Measurements from ENCODE around the gene HSD17B12.
A peak's percentile ranks its signal among the peaks of the same experiment; 100 is the strongest.
"Not testable (repeated sequence)": the region's sequence is repeated elsewhere in the genome, so short reads cannot be mapped to it uniquely, and the experiment has no call there.

Gene HSD17B12

GRCh38 chr11:43680521-43681400 lies at the start of gene HSD17B12:
Gene HSD17B12 (plus strand): TSS chr11:43680738. CDS start chr11:43680828, 90 bp downstream.
- DNase-seq (ENCODE audit: low spot score): peak; percentile 100

DNA sequence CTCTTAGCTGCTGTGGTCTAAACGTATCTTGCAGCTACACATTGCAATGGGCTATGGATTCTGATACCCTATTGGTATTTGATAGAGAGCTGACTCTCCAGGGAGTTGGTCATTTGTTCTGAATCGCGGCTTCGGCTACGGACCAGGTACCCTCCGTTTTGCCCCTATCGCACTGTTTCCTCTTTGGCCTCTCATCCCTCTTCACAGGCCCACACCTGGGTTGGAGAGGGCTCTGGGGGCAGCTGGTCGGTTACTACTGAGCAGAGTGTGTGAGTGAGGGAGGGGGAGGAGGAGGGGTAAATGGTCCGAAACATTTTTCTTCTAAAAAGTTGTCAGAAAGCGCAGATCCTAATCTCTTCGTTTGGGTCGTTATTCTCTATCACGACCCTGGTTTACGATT lies 48.8 kb upstream of the HSD17B12 start:
- no peak for DNase-seq (ENCODE audit: low spot score)

GRCh38 chr11:43632181-43632580 lies 48.4 kb upstream of the HSD17B12 start:
- DNase-seq (ENCODE audit: low spot score): peak; percentile 17

DNA sequence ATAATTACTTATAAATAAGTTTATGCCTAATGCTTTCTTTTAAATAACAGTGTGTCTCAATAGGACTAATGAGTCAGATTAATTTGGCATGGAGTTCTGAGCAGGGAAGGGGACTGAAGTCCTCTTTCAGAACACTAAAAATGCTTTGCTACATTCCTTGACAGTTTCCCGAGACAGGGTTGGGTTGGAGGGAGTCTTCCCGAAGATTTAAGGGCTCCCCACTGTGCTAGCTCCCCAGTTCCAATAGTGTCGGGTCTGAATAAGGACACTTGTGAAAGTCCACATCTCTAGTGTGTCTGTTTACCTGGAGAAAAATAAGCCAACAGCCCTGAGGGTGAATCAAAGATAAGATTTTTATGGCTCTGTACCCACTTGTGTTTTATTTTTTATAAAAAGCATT lies 41.8 kb upstream of the HSD17B12 start:
- no peak for DNase-seq (ENCODE audit: low spot score)

- no peak for DNase-seq (ENCODE audit: low spot score)
Observed at GRCh38 chr11:43639224-43639623, 41.3 kb upstream of the HSD17B12 start.

- no peak for DNase-seq (ENCODE audit: low spot score)
Observed at GRCh38 chr11:43639920-43640319, 40.6 kb upstream of the HSD17B12 start.

- DNase-seq (ENCODE audit: low spot score): peak; percentile 97
Observed at GRCh38 chr11:43643898-43644620, 36.5 kb upstream of the HSD17B12 start.

- DNase-seq (ENCODE audit: low spot score): peak; percentile 29
Observed at GRCh38 chr11:43644621-43645299, 35.8 kb upstream of the HSD17B12 start.

GRCh38 chr11:43646767-43647166 lies 33.8 kb upstream of the HSD17B12 start:
- no peak for DNase-seq (ENCODE audit: low spot score)

- no peak for DNase-seq (ENCODE audit: low spot score)
Observed at GRCh38 chr11:43648888-43649287, 31.6 kb upstream of the HSD17B12 start.

DNA sequence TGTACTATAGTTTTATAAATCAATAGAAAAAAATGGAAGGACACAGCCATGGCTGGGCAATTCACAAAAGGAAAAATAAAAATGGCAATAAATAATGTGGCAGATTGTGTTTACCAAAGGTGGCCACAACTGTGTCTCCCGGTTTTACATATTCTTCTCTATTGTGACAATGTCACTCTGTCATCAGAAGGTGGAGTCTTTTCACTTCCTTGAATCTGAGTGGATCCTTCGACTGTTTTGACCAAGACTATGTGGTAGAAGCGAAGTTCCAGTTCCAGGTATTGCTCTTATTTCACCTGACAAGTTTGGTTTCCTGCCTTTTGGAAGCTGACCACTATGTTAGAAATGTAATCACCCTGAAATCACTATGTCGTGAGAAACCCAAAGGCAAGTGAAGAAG lies 31.0 kb upstream of the HSD17B12 start:
- no peak for DNase-seq (ENCODE audit: low spot score)

DNA sequence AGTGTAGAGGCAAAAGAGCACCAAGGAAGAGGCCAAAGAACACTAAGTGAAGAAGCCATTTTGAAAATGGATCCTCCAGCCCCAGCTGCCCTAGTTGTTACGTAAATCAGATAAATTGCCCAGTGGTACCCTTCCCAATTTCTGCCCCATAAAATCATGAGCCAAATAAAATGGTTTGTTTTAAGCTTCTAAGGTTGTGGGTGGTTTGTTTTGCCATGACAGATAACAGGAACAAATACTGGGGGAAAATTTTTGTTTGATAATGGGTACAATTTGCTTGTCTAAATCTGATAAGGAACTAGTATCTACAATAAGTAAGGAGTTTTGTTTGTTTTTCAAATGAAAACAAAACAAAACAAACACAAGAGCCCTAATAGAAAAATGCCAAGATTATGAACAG lies 30.6 kb upstream of the HSD17B12 start:
- no peak for DNase-seq (ENCODE audit: low spot score)

- DNase-seq (ENCODE audit: low spot score): not testable (repeated sequence)
Observed at GRCh38 chr11:43663018-43663417, 17.5 kb upstream of the HSD17B12 start.

GRCh38 chr11:43664295-43664694 lies 16.2 kb upstream of the HSD17B12 start:
- DNase-seq (ENCODE audit: low spot score): no peak

DNA sequence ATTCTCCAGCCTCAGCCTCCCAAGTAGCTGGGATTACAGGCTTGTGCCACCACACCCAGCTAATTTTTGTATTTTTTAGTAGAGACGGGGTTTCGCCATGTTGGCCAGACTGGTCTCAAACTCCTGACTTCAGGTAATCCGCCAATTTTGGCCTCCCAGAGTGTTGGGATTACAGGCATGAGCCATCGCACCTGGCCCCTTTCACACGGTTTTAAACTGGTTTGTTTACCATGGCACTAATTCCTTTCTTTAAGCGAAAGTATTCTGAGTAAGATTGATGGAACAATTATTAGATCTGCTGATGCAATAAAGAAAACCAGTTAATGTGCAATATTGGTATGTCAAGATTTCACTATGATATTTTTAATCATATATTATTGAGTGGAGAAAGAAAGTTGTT lies 9.3 kb upstream of the HSD17B12 start:
- DNase-seq (ENCODE audit: low spot score): not testable (repeated sequence)

GRCh38 chr11:43674560-43674959 lies 6.0 kb upstream of the HSD17B12 start:
- no peak for DNase-seq (ENCODE audit: low spot score)

- DNase-seq (ENCODE audit: low spot score): no peak
Observed at GRCh38 chr11:43676933-43677332, 3.6 kb upstream of the HSD17B12 start.

- DNase-seq (ENCODE audit: low spot score): no peak
Observed at GRCh38 chr11:43681401-43681942, 934 bp downstream of the HSD17B12 start.

DNA sequence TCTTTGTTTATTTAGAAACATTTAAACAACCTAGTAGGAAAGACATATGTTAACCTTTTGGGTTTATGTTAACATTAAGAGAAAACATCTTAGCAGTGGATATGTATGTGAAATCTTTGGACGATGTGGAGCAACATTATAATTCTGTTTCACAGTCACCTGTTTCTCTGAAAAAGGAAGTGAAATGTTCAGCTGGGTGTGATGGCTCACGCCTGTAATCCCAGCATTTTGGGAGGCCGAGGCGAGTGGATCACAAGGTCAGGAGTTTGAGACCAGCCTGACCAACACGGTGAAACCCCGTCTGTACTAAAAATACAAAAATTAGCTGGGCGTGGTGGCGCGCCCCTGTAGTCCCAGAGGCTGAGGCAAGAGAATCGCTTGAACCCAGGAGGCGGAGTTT lies 1.5 kb downstream of the HSD17B12 start:
- not testable (repeated sequence) for DNase-seq (ENCODE audit: low spot score)

- no peak for DNase-seq (ENCODE audit: low spot score)
Observed at GRCh38 chr11:43685440-43685839, 4.9 kb downstream of the HSD17B12 start.

GRCh38 chr11:43686207-43686606 lies 5.7 kb downstream of the HSD17B12 start:
- DNase-seq (ENCODE audit: low spot score): no peak

DNA sequence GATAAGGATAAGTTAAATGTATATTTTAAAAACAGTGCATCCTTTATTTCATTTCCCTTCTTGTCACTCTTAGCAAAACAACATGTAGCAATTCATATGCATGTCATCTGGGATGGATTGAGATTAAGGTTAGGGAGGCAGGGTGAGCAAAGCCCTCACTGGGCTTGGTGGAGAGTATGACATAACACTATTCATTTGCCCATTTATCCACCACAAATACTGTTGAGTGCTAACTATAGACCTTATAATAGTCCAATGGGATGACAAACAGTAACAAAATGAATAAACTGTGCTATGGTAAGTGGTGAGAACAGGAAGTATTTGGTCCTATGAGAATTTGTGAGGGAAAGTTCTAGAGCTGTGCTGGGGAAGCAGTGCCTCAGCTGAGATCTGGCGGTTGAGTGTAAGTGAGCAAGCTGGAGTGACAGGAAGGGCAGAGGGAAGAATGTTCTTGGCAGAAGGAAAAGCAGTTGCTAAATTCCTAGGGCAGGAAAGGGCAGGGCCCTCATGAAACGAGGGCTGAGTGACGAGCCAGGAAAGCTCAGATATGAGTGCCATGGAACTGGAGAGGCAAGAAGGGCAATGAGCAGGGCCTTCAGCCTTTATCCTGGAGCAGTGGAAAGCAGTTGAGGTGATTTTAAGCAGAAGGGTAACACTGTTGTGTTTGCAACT lies 6.7 kb downstream of the HSD17B12 start:
- peak; percentile 13 for DNase-seq (ENCODE audit: low spot score)

All from AG20443 (cell line).